ACC112 (cell line): Measurements from ENCODE around the gene ADAMTS12.

Experiments
- H2AFZ ChIP-seq: fragments of 200-600 bp; sonication (generic); one replicate; pipeline ENCODE4 v1.6.0; 2017; ENCODE audit warnings: antibody characterized with exemption, low read length; ENCODE audit not compliant: unreplicated experiment
- H3K27ac ChIP-seq: fragments of 200-600 bp; sonication (generic); 2 replicates; pipeline ENCODE4 v1.5.1; 2014; ENCODE audit warnings: low read depth, mild to moderate bottlenecking, antibody characterized with exemption, low read length, moderate library complexity
- H3K27me3 ChIP-seq: fragments of 200-600 bp; sonication (generic); 2 replicates; pipeline ENCODE4 v1.6.1; 2014; ENCODE audit warnings: mild to moderate bottlenecking, antibody characterized with exemption, low read length, moderate library complexity, mixed read lengths; ENCODE audit not compliant: insufficient read depth
- H3K36me3 ChIP-seq: fragments of 200-600 bp; sonication (generic); 2 replicates; pipeline ENCODE4 v1.6.1; 2016; ENCODE audit warnings: mild to moderate bottlenecking, antibody characterized with exemption, low read length, moderate library complexity, mixed read lengths; ENCODE audit not compliant: insufficient read depth
- H3K4me1 ChIP-seq: fragments of 200-600 bp; sonication (generic); one replicate; pipeline ENCODE4 v1.6.1; 2016; ENCODE audit warnings: low read length, mixed read lengths; ENCODE audit not compliant: insufficient read depth, unreplicated experiment, control insufficient read depth
- H3K4me3 ChIP-seq: fragments of 200-600 bp; sonication (generic); 2 replicates; pipeline ENCODE4 v1.5.1; 2014; ENCODE audit warnings: mild to moderate bottlenecking, low read depth, low read length
- H3K79me2 ChIP-seq: fragments of 200-600 bp; sonication (generic); one replicate; pipeline ENCODE4 v1.6.0; 2016; ENCODE audit warnings: low read length; ENCODE audit not compliant: control insufficient read depth, unreplicated experiment, insufficient read depth

ADAMTS12 gene

DNA sequence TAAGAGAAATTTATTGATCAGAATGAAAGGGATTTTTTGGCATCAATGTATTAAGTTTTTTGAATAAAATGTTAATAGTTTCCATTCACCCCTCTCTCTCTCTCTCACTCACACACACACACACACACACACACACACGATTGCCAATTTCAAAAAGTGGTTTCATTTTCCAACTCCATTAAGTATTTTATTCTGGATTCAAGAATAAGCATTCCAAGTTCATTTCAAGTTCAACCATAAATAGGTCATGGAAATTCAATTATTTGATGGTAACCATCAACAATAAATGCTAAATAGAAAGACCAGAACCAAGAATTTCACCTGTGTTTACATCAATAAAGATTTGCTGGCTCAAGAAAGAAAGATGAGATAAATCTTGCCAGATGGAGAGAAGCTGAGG is 171.6 kb downstream of the ADAMTS12 start:
- no peak overlapping the region for H3K27ac ChIP-seq
- no peaks in the 10 kb centered on the region for H3K79me2 ChIP-seq
- H3K4me1 ChIP-seq = peaks cover 11% of the 10 kb centered on the region
- H3K4me3 ChIP-seq = no peak overlapping the region
- no peaks in the 10 kb centered on the region for H3K27me3 ChIP-seq
- no peak overlapping the region for H2AFZ ChIP-seq
- no peaks in the 10 kb centered on the region for H3K36me3 ChIP-seq

- Histone ChIP-seq H3K27me3 (no peaks in the 10 kb centered on the region), H3K27ac (no peak overlapping the region), H2AFZ (no peak overlapping the region), H3K79me2 (no peaks in the 10 kb centered on the region), H3K4me3 (no peak overlapping the region), H3K4me1 (peaks cover 11% of the 10 kb centered on the region), H3K36me3 (no peaks in the 10 kb centered on the region)
Measured at GRCh38 chr5:33719769-33720168, 172.0 kb downstream of the ADAMTS12 start.

DNA sequence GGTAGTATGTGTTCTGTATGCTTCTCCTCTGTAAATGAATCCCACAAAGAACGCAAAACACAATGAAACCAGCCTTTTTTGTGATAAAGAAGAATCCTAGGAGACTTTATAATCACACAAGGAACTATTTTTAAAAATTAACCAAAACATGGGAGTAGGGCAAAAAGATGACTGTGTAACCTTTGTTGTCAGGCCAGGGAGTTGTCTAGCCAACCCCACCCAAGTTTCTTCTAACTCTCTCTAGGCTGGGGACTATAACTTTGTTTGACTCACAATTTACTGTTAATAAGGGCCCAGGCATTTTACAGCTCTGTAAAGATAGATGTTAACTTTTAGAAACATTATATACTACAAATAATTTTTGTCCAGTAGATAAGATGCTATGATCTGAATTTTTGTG is 176.1 kb downstream of the ADAMTS12 start:
- Histone ChIP-seq H3K79me2 (peaks cover 2% of the 10 kb centered on the region), H3K27me3 (no peaks in the 10 kb centered on the region), H3K36me3 (no peaks in the 10 kb centered on the region), H3K4me3 (no peak overlapping the region), H2AFZ (no peak overlapping the region), H3K27ac (no peak overlapping the region), H3K4me1 (peaks cover 4% of the 10 kb centered on the region)

DNA sequence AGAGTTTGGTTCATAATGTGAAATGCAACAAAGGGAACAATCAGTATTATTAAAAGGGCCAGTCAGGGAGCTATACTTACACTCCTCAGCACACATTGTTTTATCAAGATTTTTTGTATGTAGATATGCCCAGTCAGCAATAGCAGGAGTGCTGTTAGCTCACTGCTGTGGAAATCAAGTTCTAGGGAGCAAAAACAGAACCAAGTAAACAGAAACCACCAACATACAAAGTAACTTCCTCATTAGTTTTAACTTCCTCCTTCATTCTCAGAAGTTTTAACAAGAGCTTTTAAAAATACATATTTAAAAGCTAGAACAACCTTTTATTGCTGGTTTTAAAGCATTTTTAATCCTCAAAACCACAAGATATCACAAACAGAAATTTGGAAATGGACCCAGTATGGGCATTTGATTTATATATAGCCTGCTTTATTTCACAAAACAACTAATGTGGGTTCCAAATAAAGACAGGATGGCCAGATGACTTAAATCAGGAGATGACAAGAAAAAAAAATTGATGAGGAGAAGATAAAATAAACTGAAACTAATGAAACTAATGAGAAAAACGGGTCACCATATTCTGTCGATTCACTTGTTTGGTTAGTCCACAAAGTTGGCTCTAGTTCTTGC is 178.5 kb downstream of the ADAMTS12 start:
- Histone ChIP-seq H3K36me3 (no peaks in the 10 kb centered on the region), H3K4me1 (no peaks in the 10 kb centered on the region), H3K79me2 (peaks cover 2% of the 10 kb centered on the region), H2AFZ (no peak overlapping the region), H3K27me3 (no peaks in the 10 kb centered on the region), H3K27ac (no peak overlapping the region), H3K4me3 (0 out of 2 replicates have a peak overlapping the region, but pooled peaks have one; percentile 0)

- H2AFZ ChIP-seq = no peak overlapping the region
- H3K4me3 ChIP-seq = no peak overlapping the region
- H3K36me3 ChIP-seq = no peaks in the 10 kb centered on the region
- peaks cover 2% of the 10 kb centered on the region for H3K79me2 ChIP-seq
- no peaks in the 10 kb centered on the region for H3K27me3 ChIP-seq
- H3K4me1 ChIP-seq = no peaks in the 10 kb centered on the region
- no peak overlapping the region for H3K27ac ChIP-seq
Measured at GRCh38 chr5:33712664-33713063, 179.1 kb downstream of the ADAMTS12 start.

- no peak overlapping the region for H3K27ac ChIP-seq
- peaks cover 2% of the 10 kb centered on the region for H3K79me2 ChIP-seq
- no peak overlapping the region for H3K4me3 ChIP-seq
- no peaks in the 10 kb centered on the region for H3K27me3 ChIP-seq
- no peaks in the 10 kb centered on the region for H3K36me3 ChIP-seq
- no peaks in the 10 kb centered on the region for H3K4me1 ChIP-seq
- H2AFZ ChIP-seq = no peak overlapping the region
Measured at GRCh38 chr5:33711094-33711679, 180.6 kb downstream of the ADAMTS12 start.

DNA sequence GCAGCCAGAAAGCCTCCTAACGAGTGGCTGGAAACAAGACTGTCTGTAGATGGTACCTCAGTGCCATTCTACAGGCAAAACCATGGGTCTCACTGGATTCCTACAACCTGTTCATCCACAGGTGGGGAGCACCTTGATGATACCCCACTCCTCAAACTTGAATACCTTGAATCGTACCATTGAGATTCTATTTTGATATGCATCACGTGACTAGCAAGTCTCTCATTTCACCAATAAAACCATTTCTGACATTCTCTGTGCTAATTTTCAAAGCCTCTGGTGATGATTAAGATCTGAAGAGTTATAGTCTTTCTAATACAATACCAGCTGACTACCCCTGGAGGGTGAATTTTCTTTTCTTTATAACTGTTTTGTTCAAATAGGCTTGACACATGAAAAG is 188.9 kb downstream of the ADAMTS12 start:
- H3K79me2 ChIP-seq = no peaks in the 10 kb centered on the region
- no peaks in the 10 kb centered on the region for H3K27me3 ChIP-seq
- H2AFZ ChIP-seq = no peak overlapping the region
- H3K4me1 ChIP-seq = peaks cover 8% of the 10 kb centered on the region
- no peak overlapping the region for H3K27ac ChIP-seq
- no peaks in the 10 kb centered on the region for H3K36me3 ChIP-seq
- no peak overlapping the region for H3K4me3 ChIP-seq

DNA sequence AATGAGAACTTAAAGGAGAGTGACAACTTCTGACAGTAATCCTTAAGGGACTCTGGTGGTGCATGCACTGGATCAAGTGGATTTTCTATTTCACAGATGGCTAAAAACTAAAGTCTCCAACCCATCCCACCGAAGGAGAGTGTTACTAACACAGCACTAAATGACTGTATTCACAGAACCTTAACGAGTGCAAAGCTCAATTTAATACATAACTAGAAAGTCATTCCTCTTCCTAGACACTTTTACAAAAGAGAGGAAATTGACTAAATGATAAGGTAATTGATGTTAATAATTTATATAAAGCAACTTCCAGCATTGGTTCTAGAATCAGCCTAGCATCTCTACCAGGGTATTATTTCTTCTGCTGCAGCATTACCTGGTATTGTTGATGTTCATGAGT is 189.8 kb downstream of the ADAMTS12 start:
- no peak overlapping the region for H3K27ac ChIP-seq
- H3K79me2 ChIP-seq = no peaks in the 10 kb centered on the region
- H3K27me3 ChIP-seq = no peaks in the 10 kb centered on the region
- H3K36me3 ChIP-seq = no peaks in the 10 kb centered on the region
- no peak overlapping the region for H2AFZ ChIP-seq
- H3K4me3 ChIP-seq = no peak overlapping the region
- H3K4me1 ChIP-seq = peaks cover 8% of the 10 kb centered on the region

- Histone ChIP-seq H2AFZ (no peak overlapping the region), H3K4me1 (peaks cover 8% of the 10 kb centered on the region), H3K36me3 (no peaks in the 10 kb centered on the region), H3K27me3 (no peaks in the 10 kb centered on the region), H3K27ac (no peak overlapping the region), H3K79me2 (no peaks in the 10 kb centered on the region), H3K4me3 (no peak overlapping the region)
Measured at GRCh38 chr5:33701251-33701650, 190.5 kb downstream of the ADAMTS12 start.

- Histone ChIP-seq H3K79me2 (peaks cover 4% of the 10 kb centered on the region), H3K36me3 (no peaks in the 10 kb centered on the region; the same call in 1 of the 2 replicates), H3K4me3 (no peak overlapping the region), H3K4me1 (peaks cover 12% of the 10 kb centered on the region), H3K27ac (no peak overlapping the region), H2AFZ (no peak overlapping the region), H3K27me3 (no peaks in the 10 kb centered on the region)
Measured at GRCh38 chr5:33696411-33696810, 195.4 kb downstream of the ADAMTS12 start.

DNA sequence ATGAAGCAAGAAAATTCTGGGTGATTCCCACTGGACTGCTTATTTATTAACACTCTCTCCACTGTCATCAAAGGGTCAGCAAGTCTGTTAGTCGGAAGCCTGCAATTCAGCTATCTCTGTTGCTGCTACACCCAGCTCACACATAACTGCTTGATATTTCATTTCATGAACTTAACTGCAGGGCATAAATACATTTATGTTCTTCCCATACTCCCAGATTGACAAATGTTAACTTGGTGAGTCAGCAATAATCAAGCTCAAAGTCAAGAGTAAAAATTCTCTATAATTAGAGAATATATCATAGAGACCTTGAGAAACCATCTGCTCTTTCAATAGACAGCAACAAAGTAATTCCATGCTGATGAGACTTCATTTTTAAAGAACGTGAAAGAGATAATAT is 198.8 kb downstream of the ADAMTS12 start:
- peaks cover 7% of the 10 kb centered on the region for H3K79me2 ChIP-seq
- H3K4me3 ChIP-seq = no peak overlapping the region
- peaks cover 17% of the 10 kb centered on the region for H3K4me1 ChIP-seq
- no peak overlapping the region for H2AFZ ChIP-seq
- no peaks in the 10 kb centered on the region for H3K27me3 ChIP-seq
- no peak overlapping the region for H3K27ac ChIP-seq
- H3K36me3 ChIP-seq = no peaks in the 10 kb centered on the region; the same call in 1 of the 2 replicates
